K562 (cell line): ENCODE results near the gene BAZ2A. TPM values are rescaled to one million over a fixed set of nuclear protein-coding genes. Genes with fewer than 3 reads are reported as not detected.

ENCODE experiments used
- ATAC-seq: fragments of 200-7000 bp; cut with Tn5 transposase; 3 replicates; pipeline ENCODE4 v1.9.1; 2020; ENCODE audit warnings: moderate library complexity
- BruUV-seq: library from RNA; stranded (reverse); fragments of 400-500 nt; replicated peaks from 2 replicates; lab custom pipeline; 2021; lab: Mats Ljungman, UMichigan
- CTCF ChIA-PET: fragments of 300-600 bp; formaldehyde crosslinking; extraction: SDS; loops from one replicate; lab custom pipeline; 2021; ENCODE audit warnings: low intra/inter-chr PET ratio; lab: Yijun Ruan, JAX
- POLR2A ChIA-PET: fragments of 300-600, 350-650 bp; sonication (Branson Sonifier 250); formaldehyde crosslinking; extraction: SDS; loops from one replicate; lab custom pipeline; 2021; ENCODE audit warnings: antibody characterized with exemption, inconsistent platforms; lab: Yijun Ruan, JAX
- DNase-seq, 4 experiments: peaks; one replicate each; pipeline versions ENCODE4 v3.0.0 to v3.0.0-alpha.2; 2011 to 2018; ENCODE audit warnings: low spot score in 3 of 4, mixed read lengths in 3 of 4; ENCODE audit errors: extremely low read depth in 1 of 4
- FAIRE-seq: peaks from 2 replicates; lab custom pipeline; 2011; peaks lifted over from hg19 to GRCh38; lab: Jason Lieb, UNC
- H2AFZ ChIP-seq: 2 replicates; pipeline ENCODE4 v1.6.0; 2011; ENCODE audit warnings: low read depth, low read length, control low read depth, inconsistent platforms
- H3K27ac ChIP-seq: fragments of 200-600 bp; 3 replicates; pipeline ENCODE4 v1.8.0; 2011; ENCODE audit warnings: low read depth, mild to moderate bottlenecking, control low read depth, inconsistent platforms, low read length, moderate library complexity, mixed read lengths; ENCODE audit errors: extremely low read depth
- H3K27me3 ChIP-seq, 2 experiments: fragments of 300-600 bp in 1 of 2; 2 replicates in 1 of 2; 3 replicates in 1 of 2; pipeline versions ENCODE4 v1.6.0 to v1.8.0; 2011; ENCODE audit warnings: inconsistent platforms in 2 of 2, low read length in 2 of 2, mild to moderate bottlenecking in 1 of 2, mixed read lengths in 1 of 2, moderate library complexity in 1 of 2; ENCODE audit not compliant: control insufficient read depth in 2 of 2, insufficient read depth in 2 of 2
- H3K36me3 ChIP-seq: fragments of 300-600 bp; 3 replicates; pipeline ENCODE4 v1.8.0; 2011; ENCODE audit warnings: mild to moderate bottlenecking, low read length, inconsistent platforms; ENCODE audit not compliant: control insufficient read depth, insufficient read depth
- H3K4me1 ChIP-seq, 2 experiments: fragments of 200-600 bp in 1 of 2; replicated peaks in 1 of 2; 2 replicates in 1 of 2; 3 replicates in 1 of 2; pipeline versions ENCODE4 v1.5.1 to v1.8.0; 2011; ENCODE audit warnings: inconsistent platforms in 2 of 2, low read length in 2 of 2, mild to moderate bottlenecking in 1 of 2, mixed read lengths in 1 of 2, moderate library complexity in 1 of 2; ENCODE audit not compliant: control insufficient read depth in 2 of 2, insufficient read depth in 2 of 2
- H3K4me2 ChIP-seq: 2 replicates; pipeline ENCODE4 v1.6.1; 2011; ENCODE audit warnings: low read length, control low read depth, inconsistent platforms, mixed read lengths; ENCODE audit not compliant: insufficient read depth
- H3K4me3 ChIP-seq: fragments of 200-600 bp; sonication (generic), shearing (Covaris generic); 2 replicates; pipeline ENCODE4 v1.5.1; 2016; ENCODE audit warnings: control low read depth, inconsistent platforms
- H3K79me2 ChIP-seq: fragments of 200-600 bp; 3 replicates; pipeline ENCODE4 v1.8.0; 2011; ENCODE audit warnings: low read length, inconsistent platforms; ENCODE audit not compliant: control insufficient read depth, insufficient read depth
- H3K9ac ChIP-seq, 2 experiments: 2 replicates each; pipeline versions ENCODE4 v1.6.0 to v1.6.1; 2011; ENCODE audit warnings: low read depth in 2 of 2, low read length in 2 of 2, control low read depth in 1 of 2, inconsistent platforms in 1 of 2, mild to moderate bottlenecking in 1 of 2, mixed read lengths in 1 of 2; ENCODE audit not compliant: insufficient read depth in 1 of 2
- H3K9me1 ChIP-seq: one replicate; pipeline ENCODE4 v1.6.0; 2011; ENCODE audit warnings: inconsistent platforms, mild to moderate bottlenecking, low read length, moderate library complexity; ENCODE audit not compliant: control insufficient read depth, insufficient read depth
- H3K9me3 ChIP-seq: replicated peaks from 2 replicates; pipeline ENCODE4 v1.5.1; 2011; ENCODE audit warnings: low read depth, low read length, inconsistent platforms; ENCODE audit not compliant: control insufficient read depth, insufficient read depth
- H4K20me1 ChIP-seq: replicated peaks from 2 replicates; pipeline ENCODE4 v1.6.1; 2011; ENCODE audit warnings: low read length, inconsistent platforms, mixed read lengths; ENCODE audit not compliant: control insufficient read depth, insufficient read depth
- MXI1 ChIP-seq: IDR thresholded peaks from 2 replicates; pipeline ENCODE4 v1.6.1; 2011; ENCODE audit warnings: low read depth, mild to moderate bottlenecking, improper control_type of control experiment, low read length
- RBBP5 ChIP-seq: fragments of 200-600 bp; sonication (generic); IDR thresholded peaks from 2 replicates; pipeline ENCODE4 v1.6.1; 2012; ENCODE audit warnings: borderline replicate concordance, mild to moderate bottlenecking, low read length, control low read depth, inconsistent platforms; ENCODE audit not compliant: insufficient read depth, poor library complexity, severe bottlenecking
- SNAPC5 ChIP-seq: fragments of 250-450 bp; sonication (Bioruptor Pico); IDR thresholded peaks from 2 replicates; pipeline ENCODE4 v1.8.0; 2021; ENCODE audit warnings: moderate library complexity, mild to moderate bottlenecking, inconsistent platforms
- WGBS: fragments of 100-300 bp; shearing (Covaris generic); methylation state at CpG from one replicate; pipeline ENCODE4 v1.1.6; 2016; ENCODE audit warnings: low coverage, mixed read lengths; ENCODE audit not compliant: insufficient coverage; ENCODE audit errors: missing lambda C conversion rate; 5-methylcytosine and 5-hydroxymethylcytosine counted together
- in situ Hi-C: fragments of 300-500 bp; cut with MboI; formaldehyde crosslinking; loops from 4 replicates; pipeline ENCODE4 v1.15.0; 2018; ENCODE audit warnings: inconsistent platforms, mixed read lengths
- intact Hi-C: fragments of 100-400 bp; cut with micrococcal nuclease; formaldehyde crosslinking; loops from 2 replicates; pipeline ENCODE4 v1.14.2; 2022
- polyA plus RNA-seq, 8 experiments: library from polyadenylated mRNA; depleted of rRNA in 4 of 8; stranded (reverse) in 5 of 8; unstranded in 3 of 8; fragments of >200 nt; fragmentation: Nextera tagmentation in 2 of 8; fragmentation: Illumina TruSeq in 1 of 8; extraction: Ambion mirVana in 2 of 8; extraction: Trizol in 1 of 8; gene quantifications; 2 replicates each; pipeline versions ENCODE4 v1.2.1 to v1.2.3, GENCODE V29; 2011 to 2014; ENCODE audit warnings: inconsistent platforms in 1 of 8, missing spikeins in 1 of 8
- total RNA-seq, 7 experiments: library from RNA; depleted of rRNA in 6 of 7; stranded (reverse); fragments of >200 nt in 6 of 7; fragmentation: Illumina TruSeq in 2 of 7; extraction: Trizol in 2 of 7; gene quantifications; 2 replicates each; pipeline versions ENCODE4 v1.2.1 to v1.2.3, GENCODE V29; 2011 to 2021; ENCODE audit warnings: low replicate concordance in 1 of 7

BAZ2A gene
- total and polyA plus RNA-seq, 9 of the 15 experiments (the other 6 are each of a cell fraction or from before 2014, with no cell fraction given), result 4.5 to 86.4 (median 26.2) TPM

GRCh38 chr12:56614627-56615026, 15.5 kb downstream of the BAZ2A start:
- POLR2A ChIA-PET, result interaction anchor here (0.6 kb wide), 1 partner anchor 594 kb away, joined by 3 read pairs; the partner anchor contains the start of gene IKZF4
- Histone ChIP-seq H3K79me2 (peaks cover 34% of the 10 kb centered on the region), H3K36me3 (peaks cover 90% of the 10 kb centered on the region), H3K9ac (no peak overlapping the region), H2AFZ (no peak overlapping the region), H3K27ac (no peak overlapping the region), H3K4me3 (no peak overlapping the region), H3K4me1 (peaks cover 0 to 7% of the 10 kb centered on the region in 2 experiments; a peak in 2 of 5 replicates), H4K20me1 (peaks cover 7% of the 10 kb centered on the region), H3K9me3 (no peaks in the 10 kb centered on the region), H3K9me1 (no peaks in the 10 kb centered on the region), H3K4me2 (no peak overlapping the region), H3K27me3 (no peaks in the 10 kb centered on the region)
- no peak for DNase-seq
- in situ Hi-C loops, result no loop called here
- CTCF ChIA-PET, result interaction anchor here (0.5 kb wide), 1 partner anchor 83 kb away, joined by 3 read pairs; no protein-coding TSS in a partner anchor
- FAIRE-seq, result no peak
- 86% methylated on average over 8 of the region's 8 CpGs for WGBS
- intact Hi-C loops, result no loop called here
- no TSS peak for BruUV-seq
- ATAC-seq, result no peak
- no peak for TF ChIP-seq SNAPC5

DNA sequence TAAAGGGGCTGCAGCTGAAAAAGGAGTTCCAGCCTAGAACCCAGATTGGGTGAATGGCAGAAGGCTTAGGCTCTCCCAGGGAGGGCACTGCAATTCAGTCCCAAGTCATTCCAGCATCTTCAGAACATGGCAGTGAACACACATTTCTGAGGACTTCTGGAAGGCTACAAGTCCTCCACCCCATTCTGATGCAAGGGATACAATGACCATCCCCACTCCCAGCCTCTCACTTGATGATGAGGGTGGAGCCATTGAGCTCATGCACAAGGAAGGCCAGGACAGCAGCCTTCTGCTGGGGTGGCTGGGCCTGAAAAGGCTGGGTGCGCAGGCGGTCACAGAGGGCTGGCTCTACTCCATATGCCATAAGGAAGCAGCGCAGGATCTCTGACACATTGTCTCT, 25.8 kb downstream of the BAZ2A start:
- ATAC-seq, result no peak
- Histone ChIP-seq H3K4me2 (no peak overlapping the region), H2AFZ (no peak overlapping the region), H3K4me3 (no peak overlapping the region), H3K27ac (no peak overlapping the region), H3K27me3 (no peaks in the 10 kb centered on the region), H3K9me3 (no peaks in the 10 kb centered on the region), H4K20me1 (0 out of 2 replicates have a peak, but pooled peaks cover 5% of the 10 kb centered on the region), H3K79me2 (no peaks in the 10 kb centered on the region), H3K36me3 (peaks cover 89% of the 10 kb centered on the region), H3K4me1 (no peaks in the 10 kb centered on the region), H3K9me1 (no peaks in the 10 kb centered on the region), H3K9ac (no peak overlapping the region)
- no peak for FAIRE-seq
- no peak for DNase-seq
- BruUV-seq, result no TSS peak
- ChIA-PET POLR2A (no interaction called here), CTCF (no interaction called here)
- intact Hi-C loops, result no loop called here
- TF ChIP-seq RBBP5 (no peak), MXI1 (no peak)
- in situ Hi-C loops, result no loop called here
- WGBS, result 100% methylated on average over 3 of the region's 3 CpGs
